A549 (cell line): ENCODE data around the gene ITGB1BP1. TPM values are rescaled to one million over a fixed set of nuclear protein-coding genes. Genes with fewer than 3 reads are reported as not detected.

Experiments used
- ATAC-seq, 2 experiments: fragments of 200-7000 bp in 1 of 2; fragments of >200 bp in 1 of 2; cut with Nextera tagmentation in 1 of 2; cut with Tn5 transposase in 1 of 2; 3 replicates each; pipeline versions ENCODE4 v1.8.0 to v1.9.1; 2018 to 2020; ENCODE audit warnings: mild to moderate bottlenecking in 1 of 2, moderate library complexity in 1 of 2
- CTCF ChIA-PET: fragments of 300-600 bp; sonication (Branson Sonifier 250); formaldehyde crosslinking; extraction: SDS; loops from one replicate; lab custom pipeline; 2021; ENCODE audit warnings: antibody characterized with exemption, inconsistent platforms; lab: Yijun Ruan, JAX
- POLR2A ChIA-PET: fragments of 350-600 bp; formaldehyde crosslinking; extraction: SDS; loops from one replicate; lab custom pipeline; 2021; ENCODE audit warnings: antibody characterized with exemption, inconsistent platforms; lab: Yijun Ruan, JAX
- DNase-seq, 2 experiments: peaks; one replicate each; pipeline versions ENCODE4 v3.0.0 to v3.0.0-alpha.2; 2011 to 2016; ENCODE audit warnings: low read depth in 1 of 2, low spot score in 1 of 2
- FAIRE-seq: peaks from 2 replicates; lab custom pipeline; 2011; peaks lifted over from hg19 to GRCh38; lab: Jason Lieb, UNC
- H3K27ac ChIP-seq, 2 experiments: fragments of >200 bp; sonication (Bioruptor Twin); formaldehyde crosslinking; 3 replicates each; pipeline ENCODE4 v1.5.1; 2016 to 2017
- H3K4me1 ChIP-seq: fragments of >200 bp; sonication (Bioruptor Twin); formaldehyde crosslinking; 3 replicates; pipeline ENCODE4 v1.6.1; 2016
- H3K4me2 ChIP-seq: fragments of >200 bp; sonication (Bioruptor Twin); formaldehyde crosslinking; 3 replicates; pipeline ENCODE4 v1.6.1; 2016
- H3K4me3 ChIP-seq: fragments of >200 bp; sonication (Bioruptor Twin); formaldehyde crosslinking; 3 replicates; pipeline ENCODE4 v1.5.1; 2016
- H3K9me3 ChIP-seq: fragments of >200 bp; sonication (Bioruptor Twin); formaldehyde crosslinking; 3 replicates; pipeline ENCODE4 v1.6.1; 2016
- ATOH8 ChIP-seq: fragments of 250-450 bp; sonication (Bioruptor Pico); IDR thresholded peaks from 2 replicates; pipeline ENCODE4 v1.5.0; 2020; ENCODE audit warnings: low read depth, mild to moderate bottlenecking, moderate library complexity
- CHD2 ChIP-seq: fragments of 150-350 bp; IDR thresholded peaks from 2 replicates; pipeline ENCODE4 v1.6.1; 2014; ENCODE audit warnings: low read length; ENCODE audit not compliant: partially characterized antibody
- FOSB ChIP-seq: fragments of 250-450 bp; sonication (Bioruptor Pico); IDR thresholded peaks from 2 replicates; pipeline ENCODE4 v1.5.0; 2020; ENCODE audit warnings: mild to moderate bottlenecking, moderate library complexity
- FOSL2 ChIP-seq, 2 experiments: fragments of 450-650 bp in 1 of 2; fragments of >200 bp in 1 of 2; sonication (Bioruptor Twin) in 1 of 2; formaldehyde crosslinking; IDR thresholded peaks; 2 replicates each; pipeline versions ENCODE4 v1.5.0 to v1.6.1; 2016 to 2020; ENCODE audit warnings: mild to moderate bottlenecking in 1 of 2, moderate library complexity in 1 of 2
- FOXS1 ChIP-seq: fragments of 250-450 bp; sonication (Bioruptor Pico); IDR thresholded peaks from 2 replicates; pipeline ENCODE4 v1.5.0; 2020; ENCODE audit warnings: mild to moderate bottlenecking, moderate library complexity
- HEYL ChIP-seq: fragments of 250-450 bp; sonication (Bioruptor Pico); IDR thresholded peaks from 2 replicates; pipeline ENCODE4 v1.8.0; 2021; ENCODE audit warnings: mild to moderate bottlenecking, moderate library complexity
- HOXA7 ChIP-seq: fragments of 250-450 bp; sonication (Bioruptor Pico); IDR thresholded peaks from 2 replicates; pipeline ENCODE4 v1.5.0; 2020; ENCODE audit warnings: mild to moderate bottlenecking, moderate library complexity
- HOXB13 ChIP-seq: fragments of 250-450 bp; sonication (Bioruptor Pico); IDR thresholded peaks from 2 replicates; pipeline ENCODE4 v1.5.0; 2020; ENCODE audit warnings: low read depth, mild to moderate bottlenecking, moderate library complexity
- JUN ChIP-seq, 2 experiments: fragments of >200 bp; sonication (Bioruptor Twin); formaldehyde crosslinking; IDR thresholded peaks; 2 replicates in 1 of 2; 3 replicates in 1 of 2; pipeline ENCODE4 v1.6.1; 2016 to 2017
- KDM5A ChIP-seq: fragments of 200-600 bp; sonication (generic); IDR thresholded peaks from 2 replicates; pipeline ENCODE4 v1.6.1; 2016; ENCODE audit warnings: antibody characterized with exemption, mild to moderate bottlenecking
- MAZ ChIP-seq: fragments of 150-350 bp; IDR thresholded peaks from 2 replicates; pipeline ENCODE4 v1.6.1; 2014; ENCODE audit warnings: antibody characterized with exemption, low read depth, low read length, borderline replicate concordance
- MYC ChIP-seq: IDR thresholded peaks from 2 replicates; pipeline ENCODE4 v1.6.1; 2012; ENCODE audit warnings: mild to moderate bottlenecking, inconsistent platforms, low read length, improper control_type of control experiment, borderline replicate concordance
- NPAS2 ChIP-seq: fragments of 250-450 bp; sonication (Bioruptor Pico); IDR thresholded peaks from 2 replicates; pipeline ENCODE4 v1.8.0; 2022; ENCODE audit warnings: mild to moderate bottlenecking, moderate library complexity, borderline replicate concordance
- NR3C1 ChIP-seq: fragments of >200 bp; sonication (Bioruptor Twin); formaldehyde crosslinking; IDR thresholded peaks from 3 replicates; pipeline ENCODE4 v1.6.1; 2017
- PHF8 ChIP-seq: fragments of 200-600 bp; sonication (generic); IDR thresholded peaks from 2 replicates; pipeline ENCODE4 v1.6.1; 2016; ENCODE audit warnings: low read depth, mild to moderate bottlenecking, antibody characterized with exemption, moderate library complexity, borderline replicate concordance
- RCOR1 ChIP-seq: fragments of 150-350 bp; IDR thresholded peaks from 2 replicates; pipeline ENCODE4 v1.6.1; 2014; ENCODE audit warnings: antibody characterized with exemption, low read length, low read depth
- TFCP2L1 ChIP-seq: fragments of 250-450 bp; sonication (Bioruptor Pico); IDR thresholded peaks from 2 replicates; pipeline ENCODE4 v1.5.0; 2021; ENCODE audit warnings: mild to moderate bottlenecking
- ZNF302 ChIP-seq: fragments of 250-450 bp; sonication (Bioruptor Pico); IDR thresholded peaks from 2 replicates; pipeline ENCODE4 v1.9.0; 2021; ENCODE audit warnings: inconsistent platforms, mild to moderate bottlenecking, moderate library complexity
- WGBS: methylation state at CpG from one replicate; pipeline ENCODE4 v1.1.6; 2017; ENCODE audit errors: missing lambda C conversion rate; 5-methylcytosine and 5-hydroxymethylcytosine counted together
- polyA plus RNA-seq, 4 experiments: library from polyadenylated mRNA; depleted of rRNA in 3 of 4; stranded (reverse); fragments of >200 nt; fragmentation: RNase III in 1 of 4; extraction: RNeasy Plus Mini Kit Qiagen cat#74134 plus additional on column Dnase treatment in 1 of 4; gene quantifications; 2 replicates in 3 of 4; 3 replicates in 1 of 4; pipeline ENCODE4 v1.2.3, GENCODE V29; 2011 to 2017
- TF ChIP-seq, protein P1 (sequence below): fragments of >200 bp; sonication (Bioruptor Twin); formaldehyde crosslinking; IDR thresholded peaks from 3 replicates; pipeline ENCODE4 v1.6.1; 2016

ITGB1BP1 gene
- polyA plus RNA-seq, 2 of the 4 experiments (the other 2 are of a cell fraction), result 99.3 to 136 TPM

DNA sequence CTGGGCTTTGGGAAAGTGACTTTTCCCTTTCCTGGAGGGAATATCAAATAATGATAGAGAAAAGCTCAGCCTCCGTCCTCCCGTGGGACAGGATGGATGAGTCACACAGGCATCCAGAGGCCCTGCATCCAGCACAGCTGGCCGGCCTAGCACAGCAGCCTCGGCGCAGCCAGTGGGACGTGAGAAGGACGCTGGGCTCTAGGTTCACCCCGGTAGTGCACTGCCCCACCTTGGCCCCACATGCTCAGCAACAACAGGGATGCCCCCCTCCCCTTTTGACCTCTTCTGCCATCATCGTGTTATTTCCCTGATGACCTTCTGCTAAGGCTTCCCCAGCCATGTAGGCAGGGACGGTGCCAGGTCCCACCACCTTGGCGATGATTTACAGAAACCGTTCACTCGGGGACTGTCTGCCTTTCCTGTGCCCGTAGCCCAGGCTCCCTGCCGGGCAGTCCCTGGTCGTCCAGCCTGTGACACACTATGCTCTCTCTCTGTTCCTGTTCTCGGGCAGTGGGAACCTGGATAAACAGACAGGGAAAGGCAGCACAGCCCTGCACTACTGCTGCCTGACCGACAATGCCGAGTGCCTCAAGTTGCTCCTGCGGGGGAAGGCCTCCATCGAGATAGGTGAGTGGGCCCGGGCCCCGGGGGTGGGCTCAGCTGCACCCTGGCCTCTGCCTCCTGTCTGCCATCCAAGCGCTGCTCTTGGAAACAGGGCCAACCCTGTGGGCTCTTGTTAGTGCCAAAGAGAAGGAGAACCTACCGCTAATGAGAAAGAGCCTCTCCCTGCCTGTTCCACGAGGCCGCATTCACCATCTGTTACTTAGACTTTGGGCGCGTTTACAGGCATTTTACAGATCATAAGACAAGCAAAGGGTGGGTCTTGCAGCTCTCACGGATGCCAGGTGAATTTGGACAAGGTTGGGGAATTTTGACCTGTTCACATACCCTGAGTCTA is 44.6 kb downstream of the ITGB1BP1 start (continued):
- no peak for TF ChIP-seq HOXA7 (CRISPR knock-in tag)

GRCh38 chr2:9377461-9378097 is 45.7 kb downstream of the ITGB1BP1 start:
- Histone ChIP-seq H3K4me2 (peak overlapping the region; percentile 68), H3K9me3 (no peaks in the 10 kb centered on the region), H3K4me3 (no peak overlapping the region), H3K4me1 (peaks cover 52% of the 10 kb centered on the region), H3K27ac (peak overlapping the region; percentile 92 to 96)
- ATAC-seq (no peak), FAIRE-seq (no peak), DNase-seq (no peak)
- ChIA-PET POLR2A (no interaction called here), CTCF (interaction anchor here (1.0 to 1.3 kb wide), 5 partner anchors 8 to 234 kb away, joined by 3 to 5 read pairs (median 4); no protein-coding TSS in a partner anchor)
- TF ChIP-seq FOXS1 (CRISPR knock-in tag), result no peak
- TF ChIP-seq JUN (IDR thresholded peaks at IDR 0.05), result no peak
- TF ChIP-seq KDM5A, result no peak
- no peak for TF ChIP-seq NR3C1
- WGBS, result 77% methylated on average over 9 of the region's 9 CpGs

GRCh38 chr2:9375857-9376428 is 47.4 kb downstream of the ITGB1BP1 start:
- CTCF ChIA-PET, result interaction anchor here (1.3 to 2.2 kb wide), 3 partner anchors 10 to 233 kb away, joined by 5 to 16 read pairs (median 5); no protein-coding TSS in a partner anchor
- no peak for DNase-seq
- Histone ChIP-seq H3K27ac (no peak overlapping the region; a peak in 1 of 6 replicates), H3K4me3 (no peak overlapping the region), H3K9me3 (no peaks in the 10 kb centered on the region), H3K4me1 (peaks cover 37% of the 10 kb centered on the region), H3K4me2 (no peak overlapping the region)
- POLR2A ChIA-PET, result no interaction called here
- TF ChIP-seq MYC (no peak), HOXB13 (CRISPR knock-in tag) (no peak), NPAS2 (CRISPR knock-in tag) (no peak), FOSL2 (IDR thresholded peaks at IDR 0.05) (no peak), FOSL2 (CRISPR knock-in tag; IDR thresholded peaks at IDR 0.05) (no peak), HEYL (CRISPR knock-in tag) (no peak), FOSB (CRISPR knock-in tag) (no peak), ATOH8 (CRISPR knock-in tag) (no peak), MAZ (no peak), TFCP2L1 (CRISPR knock-in tag) (no peak), CHD2 (no peak), PHF8 (no peak), ZNF302 (no peak), RCOR1 (no peak)
- TF ChIP-seq, protein P1, sequence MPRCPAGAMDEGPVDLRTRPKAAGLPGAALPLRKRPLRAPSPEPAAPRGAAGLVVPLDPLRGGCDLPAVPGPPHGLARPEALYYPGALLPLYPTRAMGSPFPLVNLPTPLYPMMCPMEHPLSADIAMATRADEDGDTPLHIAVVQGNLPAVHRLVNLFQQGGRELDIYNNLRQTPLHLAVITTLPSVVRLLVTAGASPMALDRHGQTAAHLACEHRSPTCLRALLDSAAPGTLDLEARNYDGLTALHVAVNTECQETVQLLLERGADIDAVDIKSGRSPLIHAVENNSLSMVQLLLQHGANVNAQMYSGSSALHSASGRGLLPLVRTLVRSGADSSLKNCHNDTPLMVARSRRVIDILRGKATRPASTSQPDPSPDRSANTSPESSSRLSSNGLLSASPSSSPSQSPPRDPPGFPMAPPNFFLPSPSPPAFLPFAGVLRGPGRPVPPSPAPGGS, result no peak
- ATAC-seq, result no peak
- 85% methylated on average over 4 of the region's 4 CpGs for WGBS
- no peak for FAIRE-seq
